GM15510 (cell line): ENCODE results near the gene FAF2.
A peak's percentile ranks its signal among the peaks of the same experiment; 100 is the strongest.

ENCODE experiments used
- POLR2A ChIP-seq: IDR thresholded peaks from 3 replicates; pipeline ENCODE4 v1.6.1; 2011; ENCODE audit warnings: borderline replicate concordance; ENCODE audit not compliant: insufficient read length; ENCODE audit errors: extremely low read depth

FAF2 gene

DNA sequence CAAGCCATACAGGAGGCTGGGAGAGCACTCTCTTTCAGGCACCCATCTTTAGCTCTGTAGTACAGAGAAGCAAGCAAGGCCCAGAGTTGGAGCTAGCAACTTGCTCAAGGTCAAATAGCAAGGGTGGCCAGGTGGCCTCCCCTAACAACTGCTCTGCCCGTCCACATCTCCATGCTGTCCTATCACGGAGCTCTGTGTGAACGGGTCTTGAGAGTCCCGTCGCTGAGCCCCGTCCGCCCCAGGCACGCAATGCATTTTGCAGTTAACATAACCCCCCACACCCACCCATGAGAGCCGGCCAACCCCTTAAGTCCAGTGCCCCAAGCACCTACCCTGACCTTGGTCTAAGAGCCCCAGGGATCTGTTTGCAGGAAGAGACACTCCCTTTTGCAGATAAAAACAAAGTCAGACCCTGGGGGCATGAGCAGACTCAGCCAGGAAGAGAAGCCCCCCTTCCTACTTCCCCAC is 87.5 kb downstream of the FAF2 start:
- no peak for TF ChIP-seq POLR2A

DNA sequence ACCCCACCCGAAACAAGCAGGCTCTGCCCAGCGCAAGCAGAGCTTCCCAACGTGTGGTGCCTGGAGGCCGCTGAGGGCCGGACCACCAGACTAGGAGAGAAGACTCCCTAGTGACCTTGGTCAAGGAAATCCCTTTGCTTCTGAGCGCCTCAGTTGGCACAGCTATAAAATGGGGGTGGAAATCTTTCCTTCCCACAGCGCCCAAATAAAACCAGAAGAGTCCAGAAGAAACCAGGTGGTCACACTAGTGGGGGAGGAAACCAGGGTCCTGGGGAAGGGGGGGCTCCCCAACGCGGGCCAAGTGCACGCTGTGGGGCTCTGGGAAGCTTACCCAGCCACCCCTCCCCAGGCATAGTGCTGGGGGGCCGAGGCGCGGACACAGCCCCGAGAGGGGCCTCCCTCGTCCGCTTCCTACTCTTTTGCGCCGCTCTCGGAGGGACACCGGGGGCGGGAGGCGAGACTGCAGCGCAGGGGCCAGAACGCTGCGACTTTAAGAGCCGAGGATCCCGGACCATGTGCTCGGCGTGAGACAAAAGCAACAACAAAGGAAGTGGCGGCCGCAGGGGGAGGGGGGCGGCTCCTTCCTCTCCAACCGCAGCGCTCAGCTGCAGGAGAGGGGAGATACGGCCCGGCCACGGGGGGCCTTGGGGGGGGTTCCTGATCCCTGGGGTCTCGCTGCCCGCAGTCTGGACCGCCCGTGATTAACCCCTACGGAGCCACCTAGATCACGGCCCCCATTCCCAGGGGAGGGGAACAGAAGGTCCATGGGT is 88.1 kb downstream of the FAF2 start:
- TF ChIP-seq POLR2A = peak; percentile 41

DNA sequence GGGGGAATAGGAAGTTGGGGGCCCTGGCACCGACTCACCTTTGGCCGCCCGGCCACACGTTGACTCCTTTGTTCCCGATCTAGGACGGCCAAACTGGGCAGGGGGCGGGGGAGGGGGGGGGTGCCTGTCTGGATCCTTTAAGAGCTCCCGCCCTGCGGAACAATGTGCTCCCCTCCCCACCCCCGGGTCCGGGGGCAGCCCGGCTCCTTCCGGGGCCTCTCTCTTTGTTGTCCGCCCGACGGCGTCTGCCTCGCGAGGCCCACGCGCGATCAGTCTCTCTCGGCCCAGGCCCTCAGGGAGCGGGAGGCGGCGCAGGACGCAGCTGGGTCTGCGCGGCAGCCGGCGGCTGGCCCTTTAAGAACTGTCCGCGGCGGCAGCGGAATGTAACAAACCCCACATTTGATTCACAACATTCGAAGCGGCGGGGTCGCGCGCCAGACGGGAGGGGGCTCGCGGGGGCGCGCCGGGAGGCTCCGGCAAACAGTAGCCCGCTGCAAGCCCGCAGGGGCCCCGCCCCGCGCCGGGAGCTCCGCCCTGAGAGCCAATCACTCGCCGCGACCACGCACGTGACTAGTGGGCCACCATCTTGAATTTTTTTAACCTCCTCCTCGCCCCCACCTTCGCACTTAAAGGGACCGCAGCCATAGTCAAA is 88.8 kb downstream of the FAF2 start, which contains the start of gene RNF44:
Gene RNF44 (minus strand): TSS at position 501 of the 652 bp plus-strand sequence. CDS start 4,930 bp downstream, outside the sequence.
- TF ChIP-seq POLR2A = peak; percentile 52

DNA sequence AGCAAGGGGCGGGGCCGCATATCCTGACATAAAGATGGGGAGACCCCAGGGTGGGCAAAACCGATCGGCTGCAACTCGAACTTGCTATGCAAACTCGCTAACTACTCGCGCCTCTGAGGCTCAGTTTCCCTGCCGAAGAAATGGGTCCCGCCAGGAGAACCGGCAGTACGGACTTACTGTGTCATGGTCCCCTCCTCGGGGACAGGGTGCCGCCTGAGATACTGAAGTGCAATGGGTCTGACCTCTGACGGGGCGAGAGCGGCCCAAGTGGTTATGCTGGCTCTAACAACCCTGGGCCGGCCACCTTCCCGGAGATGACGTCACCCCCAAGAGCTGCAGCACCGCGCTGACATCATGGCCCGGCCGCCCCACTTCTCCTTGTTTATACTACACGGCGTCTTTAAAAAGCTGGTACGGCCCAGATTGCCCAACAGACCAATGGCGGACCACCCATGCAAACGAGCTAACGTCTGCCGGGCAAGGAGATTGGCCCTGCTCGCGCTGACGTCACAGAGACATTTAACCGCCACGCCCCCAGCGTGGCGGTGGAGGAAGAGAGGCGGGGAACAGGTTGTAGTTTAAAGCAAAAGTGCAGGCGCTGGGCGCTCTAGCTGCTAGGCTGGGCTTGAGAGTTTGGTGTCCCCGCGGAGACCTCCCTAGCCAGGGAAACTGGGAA is 89.5 kb downstream of the FAF2 start:
- peak; percentile 53 for TF ChIP-seq POLR2A

DNA sequence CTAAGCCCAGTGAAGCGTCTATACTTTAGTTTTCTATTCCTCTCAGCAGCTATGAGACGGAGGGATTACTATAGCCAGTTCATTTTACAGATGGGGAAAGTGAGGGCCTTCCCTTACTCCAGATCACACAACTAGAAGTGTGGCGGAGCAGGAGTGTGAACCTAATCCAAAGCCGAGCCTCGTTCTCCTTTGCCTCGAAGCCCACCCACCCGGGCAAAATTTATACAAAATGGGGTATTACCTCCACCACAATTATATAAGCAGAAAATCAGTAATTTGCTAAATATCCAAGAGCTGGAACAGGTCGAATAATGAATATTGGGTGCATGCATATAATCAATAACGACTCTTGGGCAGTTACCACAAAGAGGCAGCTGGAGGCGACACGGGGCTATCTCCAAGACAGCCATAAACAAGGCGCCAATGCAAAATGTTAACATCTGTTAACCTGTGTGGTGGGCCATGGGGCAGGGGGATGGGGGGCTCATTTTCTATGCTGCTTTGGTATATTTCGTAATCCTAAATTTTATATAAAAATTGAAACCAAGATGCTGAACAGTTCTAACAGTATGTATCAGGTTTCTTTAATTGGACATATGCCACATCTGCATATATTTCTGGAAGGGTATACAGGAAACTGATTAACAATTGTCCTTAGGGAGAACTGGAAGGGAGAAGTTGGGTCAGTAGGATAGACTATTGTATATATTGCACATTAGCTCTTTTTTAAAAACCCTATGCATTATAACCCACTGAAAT is 90.2 kb downstream of the FAF2 start:
- TF ChIP-seq POLR2A = no peak

DNA sequence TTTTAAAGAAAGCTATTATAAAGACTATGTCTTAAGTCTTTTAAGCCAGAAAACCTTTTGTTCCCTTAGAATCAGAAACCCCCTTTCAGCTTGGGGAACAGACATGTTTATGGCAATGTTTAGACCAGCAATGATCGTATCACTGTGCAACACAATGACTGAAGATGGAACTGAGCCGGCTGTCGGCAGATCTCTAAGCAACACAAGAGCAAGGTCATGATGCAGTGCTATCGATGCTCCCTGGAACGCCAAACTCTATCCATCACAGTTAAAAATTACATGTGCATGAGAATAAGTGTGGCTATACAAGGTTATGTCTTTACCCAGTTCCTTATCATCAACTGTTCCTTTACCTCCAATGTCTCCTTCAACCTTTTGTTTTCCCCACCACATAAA is 90.8 kb downstream of the FAF2 start:
- no peak for TF ChIP-seq POLR2A

DNA sequence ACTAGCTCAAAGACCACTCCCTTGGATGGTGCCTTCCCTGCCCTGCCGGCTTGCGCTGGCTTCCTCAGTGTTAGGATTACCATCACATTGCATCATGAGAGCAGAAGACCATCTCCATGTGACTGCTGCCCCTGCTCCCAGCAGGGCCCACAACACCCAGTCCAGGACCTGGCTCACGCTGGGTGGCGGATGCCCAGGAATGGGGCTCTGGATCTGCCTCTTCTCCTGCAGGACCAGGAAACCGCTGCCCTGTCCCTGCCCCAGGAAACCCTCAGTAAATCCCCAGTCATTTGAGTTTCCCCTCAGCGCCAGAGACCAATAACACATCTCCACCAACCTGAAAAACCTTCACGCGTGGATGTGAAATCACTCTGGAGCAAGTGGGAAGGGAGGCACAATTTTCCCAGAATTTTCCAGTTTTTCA is 92.3 kb downstream of the FAF2 start:
- no peak for TF ChIP-seq POLR2A

DNA sequence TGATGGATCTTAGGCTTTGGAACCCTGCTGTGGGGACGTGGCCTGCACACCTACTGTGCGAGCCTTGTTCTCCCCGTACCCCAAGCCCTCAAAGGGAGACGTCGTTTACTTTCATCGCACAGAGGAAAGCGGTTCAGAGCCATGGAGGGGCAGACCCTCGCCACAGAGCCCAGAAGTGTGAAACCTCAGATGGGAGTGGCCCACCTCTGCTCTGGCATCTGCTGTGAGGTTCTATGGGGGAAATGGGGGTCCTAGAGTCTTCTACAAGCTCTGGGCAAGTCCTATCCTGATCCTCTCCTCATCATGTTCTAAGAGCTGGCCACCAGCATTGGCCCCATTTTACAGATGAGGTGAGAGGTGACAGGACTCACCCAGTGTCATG is 92.8 kb downstream of the FAF2 start:
- TF ChIP-seq POLR2A = no peak

DNA sequence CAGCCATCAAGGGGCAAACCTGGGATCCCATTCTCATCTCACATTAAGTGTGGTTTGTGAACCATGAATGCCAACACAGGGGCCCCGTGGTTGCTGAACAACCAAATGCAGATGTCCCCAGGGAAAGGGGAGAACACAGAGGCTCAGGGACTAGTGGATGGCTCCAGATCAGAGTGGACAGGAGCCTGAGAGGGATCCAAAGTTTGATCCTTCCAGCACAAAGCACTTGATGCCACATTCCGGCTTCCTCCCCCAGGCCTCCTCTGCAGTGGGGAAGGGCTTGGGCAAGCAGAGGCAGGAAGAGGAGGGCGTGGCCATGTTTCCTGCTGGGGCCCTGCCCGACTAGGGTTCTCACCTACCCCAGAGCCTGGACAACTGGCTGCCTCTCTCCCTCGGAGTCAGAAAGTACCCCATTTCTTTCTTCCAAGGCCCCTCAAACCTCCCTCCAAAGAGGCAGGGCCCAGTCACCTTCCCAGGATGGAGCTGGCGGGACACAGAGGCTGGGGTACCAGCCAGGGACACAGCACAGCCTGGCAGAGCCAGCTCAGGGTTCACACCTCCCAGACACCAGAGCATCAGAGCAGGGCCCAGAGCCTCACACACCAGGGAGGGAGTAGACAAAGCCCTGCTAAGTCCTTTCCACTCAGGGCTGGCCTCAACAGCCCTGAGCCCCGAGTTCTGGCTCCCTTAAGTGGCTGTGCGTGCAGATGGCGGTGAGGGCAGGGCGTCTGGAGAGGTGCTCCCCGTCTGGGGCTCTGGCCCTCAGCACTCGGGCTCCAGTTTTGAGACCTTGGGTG is 93.4 kb downstream of the FAF2 start:
- TF ChIP-seq POLR2A = peak; percentile 41

DNA sequence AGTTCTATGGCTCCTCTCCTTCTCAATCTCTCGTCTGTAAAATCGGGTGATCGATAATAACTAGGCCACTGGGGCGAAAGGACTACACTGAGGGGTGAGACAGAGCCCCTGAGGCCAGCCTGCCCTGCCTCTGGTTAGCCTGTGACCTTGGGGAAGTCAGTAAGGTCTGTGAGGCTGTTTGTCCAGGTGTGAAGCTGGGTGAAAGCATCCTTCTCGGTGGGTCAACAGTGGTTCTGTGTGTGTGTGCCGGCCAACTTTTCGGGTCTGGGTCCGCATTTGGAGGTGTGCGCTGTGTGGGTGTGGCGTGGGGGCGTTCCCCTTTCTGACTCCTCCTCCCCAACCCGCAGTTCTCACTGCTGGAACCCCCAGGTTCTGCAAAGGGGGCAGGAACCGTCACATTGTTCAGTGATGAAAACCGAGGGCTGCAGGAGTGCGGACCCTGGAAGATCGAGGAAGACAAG is 94.0 kb downstream of the FAF2 start:
- peak; percentile 14 for TF ChIP-seq POLR2A

DNA sequence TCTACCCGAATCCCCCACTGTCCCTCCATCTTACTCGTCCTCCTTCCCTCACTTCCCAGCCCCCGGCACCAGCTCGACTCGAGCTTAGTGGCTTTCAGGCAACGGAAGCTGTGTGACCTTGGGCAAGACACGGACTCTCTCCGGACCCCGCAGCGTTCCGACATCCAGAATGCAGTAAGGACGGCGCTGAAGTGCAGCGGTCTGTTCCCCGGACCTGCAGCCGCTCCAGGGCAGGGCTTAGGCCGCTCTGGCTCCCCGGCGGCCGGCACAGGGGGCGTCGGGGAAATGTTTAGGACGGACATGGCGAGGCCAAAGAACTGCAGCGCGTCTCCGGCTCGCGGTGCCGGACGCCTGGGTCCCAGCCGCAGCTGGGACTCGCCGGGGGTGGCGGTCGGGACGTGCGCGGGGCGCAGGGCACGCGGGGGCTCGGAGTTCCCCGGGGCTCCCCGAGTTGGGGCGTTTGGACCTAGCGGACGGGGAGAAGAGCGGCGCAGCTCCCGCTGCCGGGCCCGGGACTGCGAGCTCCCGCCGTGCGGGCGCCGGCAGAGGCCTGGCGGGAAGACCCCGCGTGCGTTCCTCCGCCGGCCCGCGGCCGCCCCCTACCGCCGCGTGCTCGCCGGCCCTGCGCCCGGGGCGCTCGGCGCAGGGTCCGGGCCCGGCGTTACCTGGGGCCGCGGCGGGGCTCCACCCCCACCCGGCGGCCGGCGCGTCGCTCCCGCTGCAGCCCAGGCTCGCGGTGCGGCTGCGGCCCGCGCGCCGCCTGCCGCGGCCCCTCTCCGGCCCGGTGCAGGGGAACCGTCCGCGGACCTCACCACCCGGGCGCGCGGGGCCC is 94.6 kb downstream of the FAF2 start:
- TF ChIP-seq POLR2A = no peak

DNA sequence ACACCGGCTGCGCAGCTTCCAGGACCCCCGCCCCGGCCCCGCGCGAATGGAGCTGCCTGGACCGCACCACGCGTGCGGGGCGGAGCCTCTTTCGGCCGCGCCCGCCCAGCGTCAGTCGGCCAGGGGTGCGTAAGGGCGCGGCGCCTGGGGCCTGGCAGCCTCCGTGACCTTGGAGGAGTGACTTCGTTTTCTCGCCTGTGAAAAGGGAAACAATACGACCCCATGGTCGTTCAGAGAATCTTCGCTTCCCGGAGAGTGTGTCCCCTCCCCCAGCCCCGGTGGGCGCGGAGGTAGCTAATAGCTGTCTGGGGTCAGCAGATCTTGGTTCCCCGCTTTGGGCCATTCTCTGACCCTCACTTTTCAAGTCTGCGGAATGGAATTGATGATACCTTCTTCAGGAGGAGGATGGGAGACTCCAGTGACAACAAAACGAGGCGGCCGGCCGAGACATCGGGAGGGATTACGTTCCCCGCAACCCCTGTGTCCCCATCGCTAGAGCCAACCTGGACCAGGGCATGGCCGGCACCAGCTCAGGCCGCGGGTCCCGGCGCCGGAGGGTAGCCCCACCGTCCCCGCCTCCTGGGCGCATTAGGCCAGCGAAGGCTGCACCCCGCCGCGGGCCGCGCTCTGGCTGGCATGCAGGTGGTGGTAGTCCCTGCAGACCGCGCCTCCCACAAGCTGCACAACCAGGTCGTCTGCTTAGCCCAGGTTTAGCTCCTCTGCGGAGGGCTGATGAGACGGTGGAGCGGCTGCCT is 95.4 kb downstream of the FAF2 start:
- peak; percentile 70 for TF ChIP-seq POLR2A
